GM19035 (cell line): ENCODE measurements around the gene SP140.

ENCODE experiments used
- ATAC-seq: cut with Tn5 transposase; IDR thresholded peaks from one replicate; pipeline ENCODE4 v1.9.1; 2021; ENCODE audit not compliant: unreplicated experiment

Gene SP140

DNA sequence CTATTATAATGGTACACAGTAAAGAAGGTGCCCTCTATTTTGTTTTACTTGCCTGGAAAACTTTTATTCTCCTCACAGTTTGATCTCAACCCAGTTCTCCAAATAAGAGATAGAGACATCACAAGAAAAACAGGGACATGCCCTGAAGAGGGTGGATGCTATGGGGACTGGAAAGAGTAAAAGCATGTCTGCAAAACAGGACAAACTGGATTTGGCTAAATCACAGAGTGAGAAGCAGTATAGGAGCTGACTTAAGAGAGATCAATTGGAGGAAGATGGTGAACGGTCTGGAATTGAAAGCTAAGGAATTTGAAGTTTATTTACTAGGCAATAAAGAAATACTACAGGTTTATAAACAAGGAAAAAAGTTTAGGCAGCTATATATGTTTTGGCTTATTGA lies 134.5 kb downstream of the SP140 start:
- no peak for ATAC-seq

DNA sequence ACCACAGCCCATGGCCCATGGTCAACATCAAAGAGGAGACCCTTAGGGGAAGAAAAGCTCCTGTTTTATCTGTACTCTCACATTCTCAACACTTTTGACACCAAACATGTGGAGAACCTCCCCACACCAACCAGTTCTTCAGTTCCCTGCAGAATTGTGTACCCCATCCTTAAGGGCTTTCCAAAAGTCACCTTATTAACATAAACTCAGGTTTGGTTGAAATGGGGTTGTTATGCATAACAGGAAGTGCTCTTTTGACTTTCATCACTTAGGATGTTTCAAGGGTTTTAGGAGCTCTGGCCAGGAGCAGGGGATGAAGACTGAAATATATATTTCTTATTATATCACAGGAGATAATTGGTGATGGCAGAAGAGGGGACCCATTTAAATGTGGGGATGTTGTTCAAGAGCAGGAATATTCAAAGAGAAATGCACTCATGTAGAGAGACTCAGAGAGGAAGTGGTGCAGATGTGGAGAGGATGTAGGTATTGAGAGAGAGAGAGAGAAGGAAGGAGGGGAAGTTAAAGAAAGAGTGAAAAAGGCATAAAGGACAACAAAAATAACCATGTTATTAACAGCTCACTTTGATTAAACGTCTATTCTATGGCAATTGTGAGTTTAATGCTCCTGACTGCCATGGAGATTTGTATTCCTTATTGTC lies 136.6 kb downstream of the SP140 start:
- ATAC-seq, result no peak
